ENCODE results near the gene BCAS3.

- TF ChIP-seq, protein P1, sequence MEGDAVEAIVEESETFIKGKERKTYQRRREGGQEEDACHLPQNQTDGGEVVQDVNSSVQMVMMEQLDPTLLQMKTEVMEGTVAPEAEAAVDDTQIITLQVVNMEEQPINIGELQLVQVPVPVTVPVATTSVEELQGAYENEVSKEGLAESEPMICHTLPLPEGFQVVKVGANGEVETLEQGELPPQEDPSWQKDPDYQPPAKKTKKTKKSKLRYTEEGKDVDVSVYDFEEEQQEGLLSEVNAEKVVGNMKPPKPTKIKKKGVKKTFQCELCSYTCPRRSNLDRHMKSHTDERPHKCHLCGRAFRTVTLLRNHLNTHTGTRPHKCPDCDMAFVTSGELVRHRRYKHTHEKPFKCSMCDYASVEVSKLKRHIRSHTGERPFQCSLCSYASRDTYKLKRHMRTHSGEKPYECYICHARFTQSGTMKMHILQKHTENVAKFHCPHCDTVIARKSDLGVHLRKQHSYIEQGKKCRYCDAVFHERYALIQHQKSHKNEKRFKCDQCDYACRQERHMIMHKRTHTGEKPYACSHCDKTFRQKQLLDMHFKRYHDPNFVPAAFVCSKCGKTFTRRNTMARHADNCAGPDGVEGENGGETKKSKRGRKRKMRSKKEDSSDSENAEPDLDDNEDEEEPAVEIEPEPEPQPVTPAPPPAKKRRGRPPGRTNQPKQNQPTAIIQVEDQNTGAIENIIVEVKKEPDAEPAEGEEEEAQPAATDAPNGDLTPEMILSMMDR (IDR thresholded peaks at IDR 0.05; ENCODE audit: low read length), result no peak
- no peak for TF ChIP-seq EZH2 (IDR thresholded peaks at IDR 0.05; ENCODE audit: borderline replicate concordance, low read length)
Measured at GRCh38 chr17:61217878-61218437, 540.3 kb downstream of the BCAS3 start.

All from OCI-LY1 (cell line).